ENCODE results near the gene KIF26B.
A peak's percentile ranks its signal among the peaks of the same experiment; 100 is the strongest.
"Not testable (repeated sequence)": the region's sequence is repeated elsewhere in the genome, so short reads cannot be mapped to it uniquely, and the experiment has no call there.

Gene KIF26B

DNA sequence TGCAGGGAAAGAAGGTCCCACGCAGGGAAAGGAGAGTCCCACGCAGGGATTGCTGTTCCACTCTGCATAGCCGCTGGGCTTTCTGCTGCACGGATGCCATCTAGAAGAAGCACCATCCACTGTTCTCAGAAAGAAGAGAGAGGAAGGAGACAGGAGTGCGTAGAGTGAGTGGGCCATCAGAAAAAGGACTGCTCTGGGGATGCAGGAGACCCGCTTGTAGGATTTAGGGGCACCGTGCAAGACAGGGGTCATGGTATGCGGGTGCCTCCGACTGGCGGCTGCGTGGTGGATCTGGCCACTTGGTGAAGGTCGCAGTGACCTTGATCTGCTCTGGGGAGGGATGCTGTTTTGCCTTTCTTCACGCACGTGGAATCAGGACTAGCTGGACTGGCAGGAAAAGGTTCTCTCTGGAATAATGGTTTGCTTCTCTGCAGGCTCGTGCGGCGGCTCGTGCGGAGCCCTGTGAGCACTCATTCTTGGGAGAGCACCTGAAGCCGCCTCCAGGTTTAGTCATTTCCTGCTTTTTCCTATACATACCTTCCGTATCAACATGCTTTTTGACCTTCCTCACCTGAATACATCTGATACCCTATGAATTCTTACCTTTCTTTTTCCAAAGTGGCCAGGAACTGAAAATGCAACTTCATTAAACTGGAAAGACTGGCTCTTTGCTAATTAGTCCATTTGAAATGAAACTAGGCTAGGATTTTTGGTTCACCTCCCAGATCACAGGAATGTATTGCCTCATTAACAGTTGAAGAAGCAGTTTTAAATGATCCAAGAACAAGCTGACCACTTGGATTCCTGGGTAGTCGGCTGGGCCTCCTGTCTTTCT is 181.6 kb downstream of the KIF26B start:
- TF ChIP-seq, protein P1, sequence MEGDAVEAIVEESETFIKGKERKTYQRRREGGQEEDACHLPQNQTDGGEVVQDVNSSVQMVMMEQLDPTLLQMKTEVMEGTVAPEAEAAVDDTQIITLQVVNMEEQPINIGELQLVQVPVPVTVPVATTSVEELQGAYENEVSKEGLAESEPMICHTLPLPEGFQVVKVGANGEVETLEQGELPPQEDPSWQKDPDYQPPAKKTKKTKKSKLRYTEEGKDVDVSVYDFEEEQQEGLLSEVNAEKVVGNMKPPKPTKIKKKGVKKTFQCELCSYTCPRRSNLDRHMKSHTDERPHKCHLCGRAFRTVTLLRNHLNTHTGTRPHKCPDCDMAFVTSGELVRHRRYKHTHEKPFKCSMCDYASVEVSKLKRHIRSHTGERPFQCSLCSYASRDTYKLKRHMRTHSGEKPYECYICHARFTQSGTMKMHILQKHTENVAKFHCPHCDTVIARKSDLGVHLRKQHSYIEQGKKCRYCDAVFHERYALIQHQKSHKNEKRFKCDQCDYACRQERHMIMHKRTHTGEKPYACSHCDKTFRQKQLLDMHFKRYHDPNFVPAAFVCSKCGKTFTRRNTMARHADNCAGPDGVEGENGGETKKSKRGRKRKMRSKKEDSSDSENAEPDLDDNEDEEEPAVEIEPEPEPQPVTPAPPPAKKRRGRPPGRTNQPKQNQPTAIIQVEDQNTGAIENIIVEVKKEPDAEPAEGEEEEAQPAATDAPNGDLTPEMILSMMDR (conservative IDR thresholded peaks at IDR 0.05; ENCODE audit: low read length): no peak
- DNase-seq (ENCODE audit: low read depth): no peak
- H3K4me3 ChIP-seq (ENCODE audit: low read length): no peak overlapping the region

DNA sequence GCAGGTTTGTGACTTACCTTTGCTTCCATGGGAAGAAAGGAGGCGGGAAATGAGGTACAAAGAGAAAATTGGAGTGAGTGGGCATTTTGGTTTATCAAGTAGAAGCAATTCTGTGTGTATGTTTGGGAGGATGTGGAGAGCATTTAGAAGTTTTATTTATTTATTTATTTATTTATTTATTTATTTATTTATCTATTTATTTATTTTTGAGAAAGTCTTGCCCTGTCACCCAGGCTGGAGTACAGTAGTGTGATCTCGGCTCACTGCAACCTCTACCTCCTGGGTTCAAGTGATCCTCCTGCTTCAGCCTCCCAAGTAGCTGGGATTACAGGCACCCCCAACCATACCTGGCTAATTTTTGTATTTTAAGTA is 182.2 kb downstream of the KIF26B start:
- DNase-seq (ENCODE audit: low read depth); H3K4me3 ChIP-seq (ENCODE audit: low read length): not testable (repeated sequence)

DNA sequence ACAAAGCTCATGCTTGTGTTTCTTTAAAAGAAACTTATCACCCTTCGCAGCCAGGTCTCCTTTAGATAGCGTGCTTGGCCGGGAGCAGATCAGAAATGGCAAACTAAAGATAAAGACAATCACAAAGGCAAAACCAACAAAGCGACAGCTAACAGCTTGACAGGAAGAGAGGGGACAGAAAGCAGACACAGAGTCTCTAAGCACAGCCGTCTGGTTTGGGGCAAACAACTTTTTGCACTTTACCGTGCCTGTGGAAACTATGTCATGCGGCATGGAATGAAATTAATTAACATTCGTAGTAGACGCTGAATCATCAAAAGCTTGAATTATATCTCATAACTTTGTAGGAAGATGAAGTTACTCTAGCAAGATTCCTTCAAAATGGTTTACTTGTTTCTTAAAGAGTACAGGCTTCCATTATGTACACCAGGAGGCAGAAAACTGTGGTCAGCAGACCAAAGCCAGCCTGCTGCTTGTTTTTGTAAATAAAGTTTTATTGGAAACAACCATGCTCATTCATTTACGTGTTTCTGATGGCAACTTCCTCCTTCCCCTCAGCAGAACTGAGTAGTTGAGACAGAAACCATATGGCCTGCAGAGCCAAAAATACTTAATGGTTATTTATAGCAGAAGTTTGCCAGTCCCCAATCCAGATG is 183.2 kb downstream of the KIF26B start:
- no peak overlapping the region for H3K4me3 ChIP-seq (ENCODE audit: low read length)
- TF ChIP-seq, protein P1 (conservative IDR thresholded peaks at IDR 0.05; ENCODE audit: low read length): no peak
- DNase-seq (ENCODE audit: low read depth): peak; percentile 25

DNA sequence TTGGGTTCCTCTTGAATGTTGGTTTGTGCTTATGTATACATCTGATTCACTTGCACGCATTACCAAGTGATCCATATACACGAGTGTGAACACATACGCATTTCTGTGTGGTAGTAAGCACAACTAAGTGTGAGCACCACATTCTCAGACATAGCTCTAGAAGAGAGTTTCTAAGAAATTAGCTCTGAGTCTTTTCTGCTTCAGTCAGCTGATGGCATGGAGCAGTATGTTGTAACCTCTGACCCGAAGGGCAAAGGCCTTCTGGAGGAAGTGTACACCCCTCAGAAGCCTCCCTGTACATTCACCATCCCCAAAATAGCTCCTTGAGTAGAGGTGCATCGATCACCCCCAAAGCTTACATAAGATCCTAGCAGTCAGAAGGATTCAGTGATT is 183.7 kb downstream of the KIF26B start:
- TF ChIP-seq, protein P1 (conservative IDR thresholded peaks at IDR 0.05; ENCODE audit: low read length): no peak
- no peak for DNase-seq (ENCODE audit: low read depth)
- no peak overlapping the region for H3K4me3 ChIP-seq (ENCODE audit: low read length)

DNA sequence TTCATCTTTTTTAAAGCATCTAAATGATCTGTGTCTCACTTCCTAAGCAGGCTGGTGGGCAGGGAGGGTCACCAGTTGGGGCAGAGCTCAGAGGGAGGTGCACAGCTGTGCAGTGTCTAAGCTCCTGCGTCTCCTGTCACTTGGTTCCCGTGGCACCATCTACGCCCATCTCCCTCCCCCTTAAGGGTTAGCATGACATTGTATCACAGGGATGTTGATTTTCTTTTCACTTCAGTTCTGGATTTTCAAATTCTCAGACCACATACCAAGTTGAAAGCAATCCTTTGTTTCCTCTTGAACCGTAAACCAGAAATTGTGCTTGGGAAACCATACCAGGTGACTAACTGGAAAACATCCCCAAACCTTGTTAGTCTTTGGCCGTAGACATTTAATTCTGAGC is 187.0 kb downstream of the KIF26B start:
- TF ChIP-seq, protein P1 (conservative IDR thresholded peaks at IDR 0.05; ENCODE audit: low read length): no peak
- no peak for DNase-seq (ENCODE audit: low read depth)
- H3K4me3 ChIP-seq (ENCODE audit: low read length): no peak overlapping the region

DNA sequence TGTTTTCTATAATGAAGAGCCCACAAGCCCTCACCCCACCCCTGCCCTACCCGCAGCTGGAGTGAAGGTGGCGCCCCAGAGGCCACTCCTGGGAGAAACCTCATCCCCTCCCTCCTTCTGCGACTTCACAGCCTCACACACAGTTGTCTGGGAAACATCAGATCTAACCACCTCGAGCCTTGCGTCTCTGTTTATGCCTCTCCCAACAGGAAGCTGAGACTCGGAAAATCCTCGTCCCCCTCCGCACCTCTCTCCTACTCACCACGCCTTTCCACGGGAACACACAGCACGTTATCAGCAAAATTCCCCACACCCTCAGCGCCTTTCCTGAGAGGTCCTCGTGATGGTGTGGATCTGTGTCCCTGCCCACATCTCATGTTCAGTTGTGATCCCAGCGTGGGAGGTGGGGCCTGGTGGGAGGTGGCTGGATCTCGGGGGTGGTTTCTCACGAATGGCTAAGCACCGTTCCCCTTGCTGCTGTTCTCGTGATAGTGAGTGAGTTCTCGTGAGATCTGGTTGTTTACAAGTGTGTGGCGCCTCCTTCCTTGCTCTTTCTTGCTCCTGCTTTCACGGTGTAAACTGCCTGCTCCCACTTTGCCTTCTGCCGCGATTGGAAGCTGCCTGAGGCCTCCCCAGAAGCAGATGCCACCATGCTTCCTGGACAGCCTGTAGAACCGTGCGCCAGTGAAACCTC is 190.6 kb downstream of the KIF26B start:
- H3K4me3 ChIP-seq (ENCODE audit: low read length): no peak overlapping the region
- TF ChIP-seq, protein P1 (conservative IDR thresholded peaks at IDR 0.05; ENCODE audit: low read length): no peak
- no peak for DNase-seq (ENCODE audit: low read depth)

DNA sequence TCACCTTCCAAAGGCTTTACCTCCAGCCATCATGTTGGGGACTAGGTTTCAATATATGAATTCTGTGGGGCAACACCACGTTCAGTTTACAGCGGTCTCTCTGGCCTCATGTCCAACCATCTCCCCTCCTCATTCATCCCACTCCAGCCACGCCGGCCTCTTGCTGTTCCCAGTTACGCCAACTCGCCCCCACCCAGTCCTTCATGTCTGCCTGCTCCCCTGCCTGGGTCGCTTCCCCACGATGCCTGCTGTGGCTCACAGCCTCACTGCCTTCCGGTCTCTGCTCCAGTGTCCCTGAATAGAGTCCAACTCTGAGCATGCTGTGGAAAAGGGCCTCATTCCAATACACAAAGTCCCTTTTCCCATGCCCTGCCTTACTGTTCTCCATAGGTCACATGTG is 193.8 kb downstream of the KIF26B start:
- no peak overlapping the region for H3K4me3 ChIP-seq (ENCODE audit: low read length)
- DNase-seq (ENCODE audit: low read depth): no peak
- TF ChIP-seq, protein P1 (conservative IDR thresholded peaks at IDR 0.05; ENCODE audit: low read length): no peak

Measured in AG10803 (cell line).